ENCODE measurements around the gene EGFL7. TPM values are rescaled to one million over a fixed set of nuclear protein-coding genes. Genes with fewer than 3 reads are reported as not detected.
"Not testable (repeated sequence)": the region's sequence is repeated elsewhere in the genome, so short reads cannot be mapped to it uniquely, and the experiment has no call there.

Gene EGFL7
- total RNA-seq, 2 donors from 2014 or later: 49.3 to 118 TPM

GRCh38 chr9:136631038-136632000, 31.4 kb upstream of the EGFL7 start:
- H3K4me3 ChIP-seq: no peak overlapping the region
- peak; percentile 68 to 90 (median 84) for TF ChIP-seq CTCF (IDR thresholded peaks at IDR 0.05)
- peak; percentile 29 for TF ChIP-seq POLR2AphosphoS5 (IDR thresholded peaks at IDR 0.05)
- TF ChIP-seq POLR2A (IDR thresholded peaks at IDR 0.05): no peak
- intact Hi-C loops (cut with DNase I): no loop called here
- H3K27ac ChIP-seq: no peak overlapping the region
- no peaks in the 10 kb centered on the region for H3K4me1 ChIP-seq (replicated peaks)
- no peaks in the 10 kb centered on the region for H3K27me3 ChIP-seq (replicated peaks; ENCODE audit: insufficient read depth)
- 51% methylated on average over 31 of the region's 31 CpGs for WGBS
- H3K36me3 ChIP-seq: no peaks in the 10 kb centered on the region
- no peaks in the 10 kb centered on the region for H3K9me3 ChIP-seq
- peak; percentile 64 for DNase-seq (ENCODE audit: low spot score)

GRCh38 chr9:136632072-136632471, 30.6 kb upstream of the EGFL7 start:
- H3K4me1 ChIP-seq (replicated peaks); H3K36me3 ChIP-seq; DNase-seq (ENCODE audit: low spot score); intact Hi-C loops (cut with DNase I); H3K27me3 ChIP-seq (replicated peaks; ENCODE audit: insufficient read depth); H3K9me3 ChIP-seq; H3K27ac ChIP-seq; H3K4me3 ChIP-seq: not testable (repeated sequence)
- WGBS: 37% methylated on average over 10 of the region's 13 CpGs

- H3K9me3 ChIP-seq; H3K27me3 ChIP-seq (replicated peaks; ENCODE audit: insufficient read depth); DNase-seq (ENCODE audit: low spot score); H3K27ac ChIP-seq; H3K4me1 ChIP-seq (replicated peaks); intact Hi-C loops (cut with DNase I); H3K4me3 ChIP-seq; H3K36me3 ChIP-seq: not testable (repeated sequence)
- 73% methylated on average over 36 of the region's 36 CpGs for whole genome bisulfite sequencing
These were observed 30.1 kb upstream of the EGFL7 start for GRCh38 chr9:136632491-136633106.

- H3K36me3 ChIP-seq: no peaks in the 10 kb centered on the region
- TF ChIP-seq CTCF (IDR thresholded peaks at IDR 0.05) (no peak), POLR2AphosphoS5 (IDR thresholded peaks at IDR 0.05) (no peak), POLR2A (IDR thresholded peaks at IDR 0.05) (no peak)
- no peaks in the 10 kb centered on the region for H3K9me3 ChIP-seq
- 77% methylated on average over 11 of the region's 11 CpGs for WGBS
- no peaks in the 10 kb centered on the region for H3K27me3 ChIP-seq (replicated peaks; ENCODE audit: insufficient read depth)
- intact Hi-C loops (cut with DNase I): no loop called here
- DNase-seq (ENCODE audit: low spot score): no peak
- no peak overlapping the region for H3K27ac ChIP-seq
- no peaks in the 10 kb centered on the region for H3K4me1 ChIP-seq (replicated peaks)
- no peak overlapping the region for H3K4me3 ChIP-seq
These were observed 27.8 kb upstream of the EGFL7 start for GRCh38 chr9:136634904-136635303.

GRCh38 chr9:136640171-136641111, 22.3 kb upstream of the EGFL7 start:
- no peak for DNase-seq (ENCODE audit: low spot score)
- Histone ChIP-seq H3K36me3 (no peaks in the 10 kb centered on the region), H3K4me1 (replicated peaks) (no peaks in the 10 kb centered on the region), H3K27ac (peak overlapping the region in 1 of 2 donors; percentile 19), H3K4me3 (no peak overlapping the region), H3K27me3 (replicated peaks; ENCODE audit: insufficient read depth) (no peaks in the 10 kb centered on the region), H3K9me3 (no peaks in the 10 kb centered on the region)
- WGBS: 50% methylated on average over 32 of the region's 32 CpGs
- no peak for TF ChIP-seq POLR2A (IDR thresholded peaks at IDR 0.05)
- TF ChIP-seq POLR2AphosphoS5 (IDR thresholded peaks at IDR 0.05): no peak
- TF ChIP-seq CTCF (IDR thresholded peaks at IDR 0.05): no peak
- intact Hi-C loops (cut with DNase I): no loop called here

All from prostate gland (tissue), 2 donors.